Endothelial cell of umbilical vein (primary cell): ENCODE data around the gene PNLIPRP2.

Experiments
- CTCF ChIP-seq, 2 donors: IDR thresholded peaks; 1 replicate in 1 of 2; 2 replicates in 1 of 2; pipeline ENCODE4 v1.5.1; 2011; ENCODE audit warnings: low read length in 2 of 2, mild to moderate bottlenecking in 2 of 2, moderate library complexity in 2 of 2, control low read depth in 1 of 2, inconsistent platforms in 1 of 2, low read depth in 1 of 2; ENCODE audit not compliant: insufficient read depth in 1 of 2; ENCODE audit errors: extremely low read depth in 1 of 2
- FOS ChIP-seq: IDR thresholded peaks from 2 replicates; pipeline ENCODE4 v1.6.1; 2011; ENCODE audit warnings: mild to moderate bottlenecking, low read length, moderate library complexity, borderline replicate concordance; ENCODE audit not compliant: insufficient read depth
- MYC ChIP-seq: IDR thresholded peaks from one replicate; pipeline ENCODE4 v1.6.1; 2011; ENCODE audit warnings: mild to moderate bottlenecking, low read depth, low read length

- no peak for TF ChIP-seq CTCF (IDR thresholded peaks at IDR 0.05; ENCODE audit: extremely low read depth in 1 of 2, insufficient read depth in 1 of 2, low read depth in 1 of 2, low read length in 2 of 2)
- TF ChIP-seq FOS: no peak
- TF ChIP-seq MYC: no peak
Measured at GRCh38 chr10:116648903-116649302, 28.1 kb downstream of the PNLIPRP2 start.
